ENCODE measurements around the gene PRKCB.

Gene PRKCB

DNA sequence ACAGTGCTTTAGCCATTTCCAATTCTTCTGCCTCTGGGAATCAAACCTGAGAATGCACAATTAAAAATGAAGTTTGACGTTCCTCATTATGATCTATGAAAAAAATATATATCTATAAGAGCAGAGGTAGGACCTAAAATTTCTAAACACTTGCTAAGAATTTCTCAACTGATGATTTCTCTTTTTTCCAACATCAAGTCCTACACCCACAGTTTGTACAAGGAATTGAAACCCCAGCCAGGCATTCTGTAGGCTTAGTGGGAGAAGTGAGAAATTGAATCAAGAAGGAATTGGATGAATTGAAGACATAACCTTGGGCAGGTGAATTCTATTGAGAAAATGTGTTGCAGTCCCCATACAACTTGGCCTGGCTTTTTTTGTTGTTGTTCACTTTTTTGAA lies 423.0 kb downstream of the PRKCB start:
- no peak for DNase-seq

DNA sequence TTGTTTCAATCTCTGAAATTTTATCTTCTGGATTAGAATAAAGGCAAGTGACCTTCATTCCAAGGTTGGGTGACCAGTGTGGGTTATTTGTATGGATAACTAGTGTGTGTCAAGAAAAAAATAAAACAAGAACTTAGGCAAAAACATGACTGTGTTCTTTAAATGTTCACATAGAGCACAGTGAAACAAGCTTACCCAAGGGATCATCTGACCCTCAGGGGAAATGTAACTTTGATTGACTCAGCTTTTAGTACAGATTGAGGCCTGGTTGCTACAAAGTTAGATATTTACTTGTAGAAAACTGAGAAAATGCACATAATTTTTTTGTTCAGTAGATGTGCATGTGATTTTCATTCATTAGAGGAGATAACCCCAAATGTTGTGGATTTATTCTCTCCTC lies 427.0 kb downstream of the PRKCB start:
- no peak for DNase-seq
